GM13977 (cell line): Measurements from ENCODE around the gene RAB3C.
A peak's percentile ranks its signal among the peaks of the same experiment; 100 is the strongest.

ENCODE experiments used
- DNase-seq: peaks from one replicate; pipeline ENCODE4 v3.0.0; 2012; ENCODE audit warnings: low spot score
- CTCF ChIP-seq: IDR thresholded peaks from 2 replicates; pipeline ENCODE4 v1.5.1; 2012; ENCODE audit warnings: mild to moderate bottlenecking, control low read depth; ENCODE audit not compliant: insufficient read depth; ENCODE audit errors: extremely low read depth, missing control alignments
- in situ Hi-C: fragments of 300-500 bp; cut with MboI; formaldehyde crosslinking; loops from one replicate; pipeline ENCODE4 v1.12.0; 2022; ENCODE audit warnings: low sequenced_read_pairs, low pct_unique_long_range_greater_than_20kb, mixed read lengths, inconsistent platforms; ENCODE audit not compliant: unreplicated experiment

RAB3C gene

GRCh38 chr5:58710871-58711270, 128.0 kb downstream of the RAB3C start:
- no peak for TF ChIP-seq CTCF
- DNase-seq = no peak
- in situ Hi-C loops = no loop called here

GRCh38 chr5:58711965-58712364, 129.1 kb downstream of the RAB3C start:
- TF ChIP-seq CTCF = no peak
- no peak for DNase-seq
- in situ Hi-C loops = no loop called here

- in situ Hi-C loops = no loop called here
- DNase-seq = no peak
- no peak for TF ChIP-seq CTCF
These were observed 131.2 kb downstream of the RAB3C start for GRCh38 chr5:58714046-58714445.

GRCh38 chr5:58715997-58716656, 133.3 kb downstream of the RAB3C start:
- in situ Hi-C loops = no loop called here
- no peak for TF ChIP-seq CTCF
- DNase-seq = no peak

- in situ Hi-C loops = no loop called here
- TF ChIP-seq CTCF = no peak
- DNase-seq = no peak
These were observed 133.8 kb downstream of the RAB3C start for GRCh38 chr5:58716713-58717112.

- no peak for DNase-seq
- in situ Hi-C loops = no loop called here
- TF ChIP-seq CTCF = peak; percentile 21
These were observed 134.6 kb downstream of the RAB3C start for GRCh38 chr5:58717303-58718007.
